HEK293 (cell line): Measurements from ENCODE around the gene KIF21B.

Experiments used
- CTCF ChIA-PET: fragments of 350-600 bp; formaldehyde crosslinking; extraction: SDS; loops from one replicate; lab custom pipeline; 2021; ENCODE audit warnings: antibody characterized with exemption; lab: Yijun Ruan, JAX
- POLR2A ChIA-PET: fragments of 300-600 bp; formaldehyde crosslinking; extraction: SDS; loops from one replicate; lab custom pipeline; 2020; ENCODE audit warnings: antibody characterized with exemption, inconsistent platforms; lab: Yijun Ruan, JAX
- H3K27ac ChIP-seq: fragments of 200-500 bp; sonication (Bioruptor generic); 2 replicates; pipeline ENCODE4 v1.5.1; 2014; ENCODE audit warnings: low read depth, low read length, control low read depth, inconsistent platforms; ENCODE audit errors: extremely low read depth
- H3K36me3 ChIP-seq, 2 experiments: fragments of 200-500 bp in 1 of 2; sonication (Bioruptor generic) in 1 of 2; 1 replicate in 1 of 2; 2 replicates in 1 of 2; pipeline ENCODE4 v1.5.1; 2014 to 2017; ENCODE audit warnings: inconsistent platforms in 2 of 2, low read length in 2 of 2; ENCODE audit not compliant: control insufficient read depth in 2 of 2, insufficient read depth in 1 of 2
- H3K4me1 ChIP-seq: fragments of 200-500 bp; sonication (Bioruptor generic); 2 replicates; pipeline ENCODE4 v1.5.1; 2014; ENCODE audit warnings: mild to moderate bottlenecking, low read length, inconsistent platforms; ENCODE audit not compliant: control insufficient read depth, insufficient read depth
- H3K4me3 ChIP-seq: 2 replicates; pipeline ENCODE4 v1.5.1; 2011; ENCODE audit warnings: low read depth, mild to moderate bottlenecking, control low read depth, low read length, moderate library complexity
- H3K9me3 ChIP-seq: fragments of 200-500 bp; sonication (Bioruptor generic); 2 replicates; pipeline ENCODE4 v1.5.1; 2014; ENCODE audit warnings: low read depth, low read length, inconsistent platforms; ENCODE audit not compliant: control insufficient read depth, insufficient read depth
- BCL11A ChIP-seq: fragments of 450-650 bp; formaldehyde crosslinking; IDR thresholded peaks from 2 replicates; pipeline ENCODE4 v1.5.1; 2016; ENCODE audit warnings: low read depth, missing biosample characterization, missing genetic modification characterization
- EGR2 ChIP-seq: fragments of 450-650 bp; formaldehyde crosslinking; IDR thresholded peaks from 2 replicates; pipeline ENCODE4 v1.5.1; 2016; ENCODE audit warnings: low read depth, missing biosample characterization, missing genetic modification characterization
- HIC1 ChIP-seq: fragments of 450-650 bp; formaldehyde crosslinking; IDR thresholded peaks from 2 replicates; pipeline ENCODE4 v1.5.1; 2016; ENCODE audit warnings: missing biosample characterization, missing genetic modification characterization
- ZBTB10 ChIP-seq: fragments of 450-650 bp; formaldehyde crosslinking; IDR thresholded peaks from 2 replicates; pipeline ENCODE4 v1.5.1; 2016; ENCODE audit warnings: missing biosample characterization, missing genetic modification characterization
- ZBTB26 ChIP-seq: fragments of 450-650 bp; formaldehyde crosslinking; optimal IDR thresholded peaks from 2 replicates; pipeline ENCODE3; 2016; ENCODE audit warnings: missing biosample characterization, mild to moderate bottlenecking, missing genetic modification characterization
- ZFHX2 ChIP-seq: fragments of 450-650 bp; formaldehyde crosslinking; conservative IDR thresholded peaks from 2 replicates; pipeline ENCODE4 v1.5.1; 2016; ENCODE audit warnings: missing biosample characterization, missing genetic modification characterization
- ZFP3 ChIP-seq: fragments of 450-650 bp; formaldehyde crosslinking; IDR thresholded peaks from 2 replicates; pipeline ENCODE4 v1.5.1; 2016; ENCODE audit warnings: low read depth, missing biosample characterization, missing genetic modification characterization
- ZNF221 ChIP-seq: fragments of 450-650 bp; formaldehyde crosslinking; IDR thresholded peaks from 2 replicates; pipeline ENCODE4 v1.5.1; 2017; ENCODE audit warnings: missing biosample characterization, missing genetic modification characterization, borderline replicate concordance
- ZNF223 ChIP-seq: fragments of 450-650 bp; formaldehyde crosslinking; IDR thresholded peaks from 2 replicates; pipeline ENCODE4 v1.5.1; 2016; ENCODE audit warnings: missing biosample characterization, missing genetic modification characterization
- ZNF248 ChIP-seq: fragments of 450-650 bp; formaldehyde crosslinking; IDR thresholded peaks from 2 replicates; pipeline ENCODE4 v1.5.1; 2017; ENCODE audit warnings: missing biosample characterization, missing genetic modification characterization
- ZNF341 ChIP-seq: fragments of 450-650 bp; formaldehyde crosslinking; IDR thresholded peaks from 2 replicates; pipeline ENCODE4; 2016; ENCODE audit warnings: low read depth, missing biosample characterization, missing genetic modification characterization
- ZNF391 ChIP-seq: fragments of 450-650 bp; formaldehyde crosslinking; IDR thresholded peaks from 2 replicates; pipeline ENCODE4 v1.5.1; 2016; ENCODE audit warnings: low read depth, missing biosample characterization, missing genetic modification characterization, borderline replicate concordance
- ZNF404 ChIP-seq: fragments of 450-650 bp; formaldehyde crosslinking; IDR thresholded peaks from 2 replicates; pipeline ENCODE4 v1.5.1; 2017; ENCODE audit warnings: missing biosample characterization, missing genetic modification characterization
- ZNF423 ChIP-seq: fragments of 450-650 bp; formaldehyde crosslinking; IDR thresholded peaks from 2 replicates; pipeline ENCODE4 v1.5.1; 2016; ENCODE audit warnings: missing biosample characterization, missing genetic modification characterization
- ZNF426 ChIP-seq: fragments of 450-650 bp; formaldehyde crosslinking; IDR thresholded peaks from 2 replicates; pipeline ENCODE4 v1.5.1; 2017; ENCODE audit warnings: missing biosample characterization, missing genetic modification characterization, mild to moderate bottlenecking, inconsistent platforms, moderate library complexity

KIF21B gene

GRCh38 chr1:200983035-200983561 is 40.4 kb downstream of the KIF21B start:
- Histone ChIP-seq H3K36me3 (peaks cover 0 to 8% of the 10 kb centered on the region in 2 experiments; a peak in 1 of 3 replicates), H3K4me3 (no peak overlapping the region), H3K9me3 (no peaks in the 10 kb centered on the region), H3K4me1 (no peaks in the 10 kb centered on the region), H3K27ac (no peak overlapping the region)
- ChIA-PET POLR2A (no interaction called here), CTCF (interaction anchor here (0.6 to 2.9 kb wide), 2 partner anchors 11 to 364 kb away, joined by 3 to 10 read pairs; no protein-coding TSS in a partner anchor)
- TF ChIP-seq BCL11A: no peak
- TF ChIP-seq ZNF391 (tag by site-specific recombination): no peak
- peak; percentile 74 for TF ChIP-seq EGR2
- TF ChIP-seq ZFHX2 (tag by site-specific recombination): peak; percentile 50
- no peak for TF ChIP-seq ZFP3 (tag by site-specific recombination)
- TF ChIP-seq ZBTB26 (tag by site-specific recombination): no peak
- TF ChIP-seq ZNF423: no peak
- TF ChIP-seq ZNF341 (tag by site-specific recombination): no peak

- Histone ChIP-seq H3K27ac (no peak overlapping the region), H3K36me3 (peaks cover 0 to 5% of the 10 kb centered on the region in 2 experiments; a peak in 1 of 3 replicates), H3K9me3 (no peaks in the 10 kb centered on the region), H3K4me3 (no peak overlapping the region), H3K4me1 (no peaks in the 10 kb centered on the region)
- CTCF ChIA-PET: interaction anchor here (0.6 to 2.9 kb wide), 4 partner anchors 10 to 137 kb away, joined by 3 to 10 read pairs (median 6); no protein-coding TSS in a partner anchor
- TF ChIP-seq HIC1 (tag by site-specific recombination) (no peak), ZNF221 (no peak), ZNF248 (tag by site-specific recombination) (no peak), ZNF426 (tag by site-specific recombination) (no peak), ZNF404 (tag by site-specific recombination) (no peak), ZBTB10 (tag by site-specific recombination) (no peak), ZNF223 (tag by site-specific recombination) (no peak)
- POLR2A ChIA-PET: no interaction called here
Observed at GRCh38 chr1:200982071-200982945, 41.2 kb downstream of the KIF21B start.
